Neutrophil (primary cell): ENCODE data around the gene TRMT1.

Source experiments
- H3K27ac ChIP-seq: fragments of 200-600 bp; sonication (generic); 2 replicates; pipeline ENCODE4 v1.5.1; 2016; ENCODE audit warnings: mild to moderate bottlenecking, moderate library complexity
- H3K27me3 ChIP-seq: fragments of 200-600 bp; sonication (generic); 2 replicates; pipeline ENCODE4 v1.6.0; 2016; ENCODE audit warnings: mild to moderate bottlenecking
- H3K36me3 ChIP-seq: fragments of 200-600 bp; sonication (generic); 2 replicates; pipeline ENCODE4 v1.5.1; 2017
- H3K4me1 ChIP-seq, 2 experiments: fragments of 200-600 bp in 1 of 2; sonication (generic) in 1 of 2; 1 replicate in 1 of 2; 2 replicates in 1 of 2; pipeline versions ENCODE4 v1.5.1 to v1.6.1; 2013 to 2016; ENCODE audit warnings: low read depth in 1 of 2, low read length in 1 of 2, mild to moderate bottlenecking in 1 of 2, moderate library complexity in 1 of 2; ENCODE audit not compliant: control insufficient read depth in 1 of 2, insufficient read depth in 1 of 2
- H3K4me3 ChIP-seq, 2 experiments: fragments of 200-600 bp in 1 of 2; sonication (generic) in 1 of 2; 1 replicate in 1 of 2; 2 replicates in 1 of 2; pipeline ENCODE4 v1.5.1; 2013 to 2016; ENCODE audit warnings: low read depth in 1 of 2, low read length in 1 of 2, mild to moderate bottlenecking in 1 of 2, moderate library complexity in 1 of 2
- H3K9me3 ChIP-seq: fragments of 200-600 bp; sonication (generic); 2 replicates; pipeline ENCODE4 v1.5.1; 2016
- CTCF ChIP-seq: fragments of 200-600 bp; sonication (generic); IDR thresholded peaks from 2 replicates; pipeline ENCODE4 v1.5.1; 2016; ENCODE audit warnings: antibody characterized with exemption

TRMT1 gene

GRCh38 chr19:13162724-13163608, 46.4 kb upstream of the TRMT1 start:
- Histone ChIP-seq H3K4me3 (peak overlapping the region; percentile 55 to 73), H3K9me3 (no peaks in the 10 kb centered on the region), H3K27me3 (no peaks in the 10 kb centered on the region), H3K27ac (peak overlapping the region; percentile 94), H3K4me1 (peaks cover 88 to 96% of the 10 kb centered on the region in 2 experiments), H3K36me3 (no peaks in the 10 kb centered on the region)
- no peak for TF ChIP-seq CTCF

DNA sequence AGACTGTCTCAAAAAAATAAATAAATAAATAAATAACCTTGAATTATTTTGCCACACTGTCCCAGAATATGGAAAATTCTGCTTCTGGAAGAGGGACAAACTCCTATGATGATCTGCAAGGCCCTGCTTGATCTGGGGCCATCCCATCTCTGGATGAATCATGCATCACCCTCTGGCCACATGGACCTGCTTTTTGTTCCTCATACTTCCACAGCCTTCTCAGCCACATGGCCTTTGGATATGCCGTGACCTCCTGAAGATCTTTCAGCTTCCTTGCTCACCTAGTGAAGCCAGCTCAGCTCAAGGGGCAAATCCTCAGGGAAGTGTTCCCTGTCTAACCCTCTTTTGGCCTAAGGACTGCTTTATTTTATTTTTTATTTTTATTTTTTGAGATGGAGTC, 44.0 kb upstream of the TRMT1 start:
- H3K4me3 ChIP-seq = no peak overlapping the region
- no peaks in the 10 kb centered on the region for H3K27me3 ChIP-seq
- H3K9me3 ChIP-seq = no peaks in the 10 kb centered on the region
- H3K36me3 ChIP-seq = no peaks in the 10 kb centered on the region
- peaks cover 92 to 98% of the 10 kb centered on the region in 2 experiments for H3K4me1 ChIP-seq
- H3K27ac ChIP-seq = peak overlapping the region; percentile 18
- TF ChIP-seq CTCF = no peak

DNA sequence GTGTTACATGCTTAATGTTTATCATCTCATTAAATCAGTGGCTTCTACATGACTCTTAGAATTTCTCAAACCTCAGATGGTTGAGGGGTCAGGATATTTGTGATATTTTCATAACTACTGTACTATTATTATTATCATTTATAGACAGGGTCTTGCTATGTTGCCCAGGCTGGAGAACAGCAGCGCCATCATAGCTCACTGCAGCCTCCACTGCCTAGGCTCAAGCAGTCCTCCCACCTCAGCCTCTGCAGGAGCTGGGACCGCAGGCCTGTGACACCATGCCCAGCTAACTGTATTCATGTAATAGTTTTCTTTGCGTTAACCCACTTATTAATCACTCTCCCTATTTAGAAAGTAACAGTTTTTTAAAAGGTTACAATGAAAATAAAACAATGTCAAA, 43.2 kb upstream of the TRMT1 start:
- Histone ChIP-seq H3K27ac (peak overlapping the region; percentile 96), H3K36me3 (no peaks in the 10 kb centered on the region), H3K9me3 (no peaks in the 10 kb centered on the region), H3K27me3 (no peaks in the 10 kb centered on the region), H3K4me3 (no peak overlapping the region), H3K4me1 (peaks cover 90 to 97% of the 10 kb centered on the region in 2 experiments)
- no peak for TF ChIP-seq CTCF

GRCh38 chr19:13155472-13156359, 39.2 kb upstream of the TRMT1 start:
- Histone ChIP-seq H3K27me3 (no peaks in the 10 kb centered on the region), H3K36me3 (no peaks in the 10 kb centered on the region), H3K4me1 (peaks cover 71 to 73% of the 10 kb centered on the region in 2 experiments), H3K4me3 (peak overlapping the region; percentile 91 to 94), H3K27ac (peak overlapping the region; percentile 96), H3K9me3 (no peaks in the 10 kb centered on the region)
- TF ChIP-seq CTCF = peak; percentile 24

DNA sequence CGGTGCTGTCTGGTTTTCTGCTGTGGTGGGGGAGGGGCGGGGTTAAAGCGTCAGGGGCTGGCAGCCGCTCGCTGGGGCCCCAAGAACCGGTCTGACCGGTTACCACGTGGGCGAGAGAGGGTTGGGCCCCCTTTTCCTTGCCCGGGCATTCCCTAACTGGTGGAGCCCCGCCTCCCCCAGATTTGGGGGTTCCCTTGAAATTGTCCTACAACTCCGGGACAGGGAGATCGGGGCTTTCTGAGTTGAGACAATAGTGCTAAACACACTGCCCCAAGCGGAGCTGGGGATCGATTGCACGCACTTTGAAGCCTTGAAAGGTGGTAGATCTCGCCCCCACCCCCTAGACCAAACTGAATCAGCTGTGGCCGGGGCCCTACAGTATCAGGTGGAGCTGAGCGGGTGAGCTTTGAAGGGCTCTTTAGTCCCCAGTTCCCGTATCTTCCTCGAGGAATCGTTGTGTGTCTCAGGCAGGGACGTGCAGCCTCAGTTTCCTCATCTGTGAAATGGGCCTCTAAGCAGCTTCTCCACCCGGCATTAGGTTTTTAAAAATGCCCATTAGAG, 38.5 kb upstream of the TRMT1 start:
- no peaks in the 10 kb centered on the region for H3K9me3 ChIP-seq
- peaks cover 71 to 73% of the 10 kb centered on the region in 2 experiments for H3K4me1 ChIP-seq
- peak overlapping the region; percentile 91 to 94 for H3K4me3 ChIP-seq
- no peaks in the 10 kb centered on the region for H3K36me3 ChIP-seq
- H3K27me3 ChIP-seq = no peaks in the 10 kb centered on the region
- peak overlapping the region; percentile 96 for H3K27ac ChIP-seq
- no peak for TF ChIP-seq CTCF
